K562 (cell line): Measurements from ENCODE around the gene LEUTX. TPM values are rescaled to one million over a fixed set of nuclear protein-coding genes. Genes with fewer than 3 reads are reported as not detected.

Experiments used
- BRF1 ChIP-seq: IDR thresholded peaks from 3 replicates; pipeline ENCODE4 v1.6.1; 2011; ENCODE audit warnings: borderline replicate concordance, mild to moderate bottlenecking; ENCODE audit not compliant: insufficient read length; ENCODE audit errors: extremely low read depth
- ERF ChIP-seq: fragments of 450-650 bp; formaldehyde crosslinking; IDR thresholded peaks from 2 replicates; pipeline ENCODE4 v1.4.0; 2020; ENCODE audit warnings: mild to moderate bottlenecking, mixed read lengths
- EZH2 ChIP-seq: IDR thresholded peaks from 2 replicates; pipeline ENCODE4 v1.6.1; 2012; ENCODE audit warnings: low read depth, mild to moderate bottlenecking, inconsistent platforms, low read length, borderline replicate concordance
- GABPB2 ChIP-seq: fragments of 250-450 bp; sonication (Bioruptor Pico); conservative IDR thresholded peaks from 2 replicates; pipeline ENCODE4 v1.5.1; 2021; ENCODE audit warnings: mild to moderate bottlenecking
- HDAC2 ChIP-seq: fragments of 450-650 bp; IDR thresholded peaks from 2 replicates; pipeline ENCODE4 v1.6.1; 2016; ENCODE audit warnings: mild to moderate bottlenecking
- HNRNPLL ChIP-seq: fragments of 200-400 bp; formaldehyde crosslinking; IDR thresholded peaks from 2 replicates; pipeline ENCODE4 v1.6.1; 2017; ENCODE audit warnings: low read length, low read depth, mild to moderate bottlenecking; ENCODE audit not compliant: poor library complexity, severe bottlenecking
- KLF13 ChIP-seq: fragments of 450-650 bp; IDR thresholded peaks from 2 replicates; pipeline ENCODE4 v1.6.1; 2016; ENCODE audit warnings: missing genetic modification characterization, low read depth, mild to moderate bottlenecking, missing compliant biosample characterization, moderate library complexity, borderline replicate concordance
- NCOA6 ChIP-seq: fragments of 450-650 bp; IDR thresholded peaks from 2 replicates; pipeline ENCODE4 v1.6.1; 2017; ENCODE audit warnings: mild to moderate bottlenecking
- OTX1 ChIP-seq: fragments of 450-650 bp; formaldehyde crosslinking; IDR thresholded peaks from 2 replicates; pipeline ENCODE4 v1.4.0; 2022; ENCODE audit warnings: mild to moderate bottlenecking
- RBM17 ChIP-seq: fragments of 200-400 bp; formaldehyde crosslinking; IDR thresholded peaks from 2 replicates; pipeline ENCODE4 v1.6.1; 2017; ENCODE audit warnings: low read depth, mild to moderate bottlenecking, low read length, borderline replicate concordance
- RCOR1 ChIP-seq, 2 experiments: IDR thresholded peaks; 2 replicates each; pipeline ENCODE4 v1.6.1; 2012; ENCODE audit warnings: low read depth in 2 of 2, low read length in 2 of 2, borderline replicate concordance in 1 of 2, improper control_type of control experiment in 1 of 2
- TCF7 ChIP-seq: sonication (generic); IDR thresholded peaks from 2 replicates; pipeline ENCODE4 v1.6.1; 2016; ENCODE audit warnings: antibody characterized with exemption, borderline replicate concordance
- ZNF165 ChIP-seq: fragments of 250-450 bp; sonication (Bioruptor Pico); IDR thresholded peaks from 2 replicates; pipeline ENCODE4 v1.4.0; 2020; ENCODE audit warnings: borderline replicate concordance
- polyA plus RNA-seq, 8 experiments: library from polyadenylated mRNA; depleted of rRNA in 4 of 8; stranded (reverse) in 5 of 8; unstranded in 3 of 8; fragments of >200 nt; fragmentation: Nextera tagmentation in 2 of 8; fragmentation: Illumina TruSeq in 1 of 8; extraction: Ambion mirVana in 2 of 8; extraction: Trizol in 1 of 8; gene quantifications; 2 replicates each; pipeline versions ENCODE4 v1.2.1 to v1.2.3, GENCODE V29; 2011 to 2014; ENCODE audit warnings: inconsistent platforms in 1 of 8, missing spikeins in 1 of 8
- total RNA-seq, 7 experiments: library from RNA; depleted of rRNA in 6 of 7; stranded (reverse); fragments of >200 nt in 6 of 7; fragmentation: Illumina TruSeq in 2 of 7; extraction: Trizol in 2 of 7; gene quantifications; 2 replicates each; pipeline versions ENCODE4 v1.2.1 to v1.2.3, GENCODE V29; 2011 to 2021; ENCODE audit warnings: low replicate concordance in 1 of 7
- TF ChIP-seq, protein P1 (sequence below): fragments of 450-650 bp; IDR thresholded peaks from 2 replicates; pipeline ENCODE4 v1.6.1; 2017; ENCODE audit warnings: antibody characterized with exemption
- TF ChIP-seq, protein P2 (sequence below), 2 experiments: IDR thresholded peaks; 2 replicates each; pipeline ENCODE4 v1.6.1; 2012; ENCODE audit warnings: improper control_type of control experiment in 2 of 2, low read depth in 2 of 2, low read length in 2 of 2, borderline replicate concordance in 1 of 2
- TF ChIP-seq, protein P3 (sequence below): fragments of 450-650 bp; formaldehyde crosslinking; IDR thresholded peaks from 2 replicates; pipeline ENCODE4 v1.4.0; 2020; ENCODE audit warnings: mild to moderate bottlenecking
- TF ChIP-seq, protein P4 (sequence below): fragments of 450-650 bp; formaldehyde crosslinking; IDR thresholded peaks from 2 replicates; pipeline ENCODE4 v1.4.0; 2020; ENCODE audit warnings: mild to moderate bottlenecking, mixed read lengths
- TF ChIP-seq, protein P5 (sequence below): fragments of 450-650 bp; IDR thresholded peaks from 2 replicates; pipeline ENCODE4 v1.6.1; 2016; ENCODE audit warnings: low read depth, mild to moderate bottlenecking, moderate library complexity

The LEUTX gene
- total and polyA plus RNA-seq, 9 of the 15 experiments (the other 6 are each of a cell fraction or from before 2014, with no cell fraction given) = not detected

DNA sequence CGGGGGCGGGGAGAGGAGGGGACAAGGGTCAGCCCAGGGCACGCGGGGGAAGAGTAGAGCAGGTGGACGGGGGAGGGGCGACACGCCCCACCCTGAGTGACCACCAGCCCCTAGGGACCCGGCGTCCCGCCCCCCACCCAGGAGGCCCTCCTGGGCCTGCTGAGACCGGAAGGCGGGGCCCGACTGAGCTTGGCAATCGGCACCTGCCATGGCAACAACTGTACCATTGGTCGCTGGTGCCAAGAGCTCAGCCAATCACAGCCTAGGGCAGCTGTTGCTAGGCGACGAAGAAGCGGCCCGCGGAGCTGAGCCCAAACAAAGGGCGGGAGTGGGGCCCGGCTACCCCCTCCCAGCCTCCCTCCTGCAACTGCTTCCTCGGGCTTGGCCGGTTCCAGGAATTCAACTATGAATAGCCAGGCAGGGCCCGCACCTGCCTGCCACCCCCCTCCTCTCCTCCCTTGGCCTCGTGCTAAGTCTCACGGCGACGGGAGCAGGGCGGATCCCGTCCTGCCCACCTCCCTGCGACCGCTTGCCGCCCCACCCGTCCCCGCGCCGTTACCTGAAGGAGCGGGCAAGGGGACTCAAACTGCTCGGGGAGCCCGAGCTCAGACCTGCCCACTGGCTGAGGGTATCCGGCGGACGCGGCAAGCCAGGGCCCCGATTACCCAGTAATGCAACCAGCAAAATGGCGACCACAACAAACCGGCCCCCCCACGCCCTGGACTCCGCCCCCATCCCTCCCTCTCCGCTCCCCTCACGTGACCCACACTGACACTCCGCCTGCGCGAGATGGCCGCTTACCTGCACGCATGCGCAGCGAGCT, 55.0 kb downstream of the LEUTX start, which contains the start of gene DYRK1B (continued):
- TF ChIP-seq, protein P1, sequence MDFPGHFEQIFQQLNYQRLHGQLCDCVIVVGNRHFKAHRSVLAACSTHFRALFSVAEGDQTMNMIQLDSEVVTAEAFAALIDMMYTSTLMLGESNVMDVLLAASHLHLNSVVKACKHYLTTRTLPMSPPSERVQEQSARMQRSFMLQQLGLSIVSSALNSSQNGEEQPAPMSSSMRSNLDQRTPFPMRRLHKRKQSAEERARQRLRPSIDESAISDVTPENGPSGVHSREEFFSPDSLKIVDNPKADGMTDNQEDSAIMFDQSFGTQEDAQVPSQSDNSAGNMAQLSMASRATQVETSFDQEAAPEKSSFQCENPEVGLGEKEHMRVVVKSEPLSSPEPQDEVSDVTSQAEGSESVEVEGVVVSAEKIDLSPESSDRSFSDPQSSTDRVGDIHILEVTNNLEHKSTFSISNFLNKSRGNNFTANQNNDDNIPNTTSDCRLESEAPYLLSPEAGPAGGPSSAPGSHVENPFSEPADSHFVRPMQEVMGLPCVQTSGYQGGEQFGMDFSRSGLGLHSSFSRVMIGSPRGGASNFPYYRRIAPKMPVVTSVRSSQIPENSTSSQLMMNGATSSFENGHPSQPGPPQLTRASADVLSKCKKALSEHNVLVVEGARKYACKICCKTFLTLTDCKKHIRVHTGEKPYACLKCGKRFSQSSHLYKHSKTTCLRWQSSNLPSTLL = no peak
- no peak for TF ChIP-seq RBM17
- no peak for TF ChIP-seq NCOA6
- no peak for TF ChIP-seq ZNF165
- TF ChIP-seq, protein P2, sequence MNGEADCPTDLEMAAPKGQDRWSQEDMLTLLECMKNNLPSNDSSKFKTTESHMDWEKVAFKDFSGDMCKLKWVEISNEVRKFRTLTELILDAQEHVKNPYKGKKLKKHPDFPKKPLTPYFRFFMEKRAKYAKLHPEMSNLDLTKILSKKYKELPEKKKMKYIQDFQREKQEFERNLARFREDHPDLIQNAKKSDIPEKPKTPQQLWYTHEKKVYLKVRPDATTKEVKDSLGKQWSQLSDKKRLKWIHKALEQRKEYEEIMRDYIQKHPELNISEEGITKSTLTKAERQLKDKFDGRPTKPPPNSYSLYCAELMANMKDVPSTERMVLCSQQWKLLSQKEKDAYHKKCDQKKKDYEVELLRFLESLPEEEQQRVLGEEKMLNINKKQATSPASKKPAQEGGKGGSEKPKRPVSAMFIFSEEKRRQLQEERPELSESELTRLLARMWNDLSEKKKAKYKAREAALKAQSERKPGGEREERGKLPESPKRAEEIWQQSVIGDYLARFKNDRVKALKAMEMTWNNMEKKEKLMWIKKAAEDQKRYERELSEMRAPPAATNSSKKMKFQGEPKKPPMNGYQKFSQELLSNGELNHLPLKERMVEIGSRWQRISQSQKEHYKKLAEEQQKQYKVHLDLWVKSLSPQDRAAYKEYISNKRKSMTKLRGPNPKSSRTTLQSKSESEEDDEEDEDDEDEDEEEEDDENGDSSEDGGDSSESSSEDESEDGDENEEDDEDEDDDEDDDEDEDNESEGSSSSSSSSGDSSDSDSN (IDR thresholded peaks at IDR 0.05; ENCODE audit: borderline replicate concordance in 1 of 2, low read depth in 2 of 2, low read length in 2 of 2) = no peak
- TF ChIP-seq, protein P3, sequence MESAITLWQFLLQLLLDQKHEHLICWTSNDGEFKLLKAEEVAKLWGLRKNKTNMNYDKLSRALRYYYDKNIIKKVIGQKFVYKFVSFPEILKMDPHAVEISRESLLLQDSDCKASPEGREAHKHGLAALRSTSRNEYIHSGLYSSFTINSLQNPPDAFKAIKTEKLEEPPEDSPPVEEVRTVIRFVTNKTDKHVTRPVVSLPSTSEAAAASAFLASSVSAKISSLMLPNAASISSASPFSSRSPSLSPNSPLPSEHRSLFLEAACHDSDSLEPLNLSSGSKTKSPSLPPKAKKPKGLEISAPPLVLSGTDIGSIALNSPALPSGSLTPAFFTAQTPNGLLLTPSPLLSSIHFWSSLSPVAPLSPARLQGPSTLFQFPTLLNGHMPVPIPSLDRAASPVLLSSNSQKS = no peak
- no peak for TF ChIP-seq TCF7
- peak; percentile 72; the same call in 1 of the 2 replicates for TF ChIP-seq KLF13 (tag)
- TF ChIP-seq, protein P4, sequence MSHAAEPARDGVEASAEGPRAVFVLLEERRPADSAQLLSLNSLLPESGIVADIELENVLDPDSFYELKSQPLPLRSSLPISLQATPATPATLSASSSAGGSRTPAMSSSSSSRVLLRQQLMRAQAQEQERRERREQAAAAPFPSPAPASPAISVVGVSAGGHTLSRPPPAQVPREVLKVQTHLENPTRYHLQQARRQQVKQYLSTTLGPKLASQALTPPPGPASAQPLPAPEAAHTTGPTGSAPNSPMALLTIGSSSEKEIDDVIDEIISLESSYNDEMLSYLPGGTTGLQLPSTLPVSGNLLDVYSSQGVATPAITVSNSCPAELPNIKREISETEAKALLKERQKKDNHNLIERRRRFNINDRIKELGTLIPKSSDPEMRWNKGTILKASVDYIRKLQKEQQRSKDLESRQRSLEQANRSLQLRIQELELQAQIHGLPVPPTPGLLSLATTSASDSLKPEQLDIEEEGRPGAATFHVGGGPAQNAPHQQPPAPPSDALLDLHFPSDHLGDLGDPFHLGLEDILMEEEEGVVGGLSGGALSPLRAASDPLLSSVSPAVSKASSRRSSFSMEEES = peak; percentile 95
- no peak for TF ChIP-seq GABPB2 (CRISPR knock-in tag)
- TF ChIP-seq OTX1 = peak; percentile 86
- peak in 1 of 2 experiments; percentile 45; a peak in 1 of 4 replicates for TF ChIP-seq RCOR1 (IDR thresholded peaks at IDR 0.05; ENCODE audit: borderline replicate concordance in 1 of 2, low read depth in 2 of 2, low read length in 2 of 2)
- no peak for TF ChIP-seq BRF1
- no peak; the same call in 1 of the 2 replicates for TF ChIP-seq ERF
- no peak for TF ChIP-seq EZH2
- peak; percentile 86 for TF ChIP-seq HDAC2
- TF ChIP-seq, protein P5, sequence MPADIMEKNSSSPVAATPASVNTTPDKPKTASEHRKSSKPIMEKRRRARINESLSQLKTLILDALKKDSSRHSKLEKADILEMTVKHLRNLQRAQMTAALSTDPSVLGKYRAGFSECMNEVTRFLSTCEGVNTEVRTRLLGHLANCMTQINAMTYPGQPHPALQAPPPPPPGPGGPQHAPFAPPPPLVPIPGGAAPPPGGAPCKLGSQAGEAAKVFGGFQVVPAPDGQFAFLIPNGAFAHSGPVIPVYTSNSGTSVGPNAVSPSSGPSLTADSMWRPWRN = no peak
- TF ChIP-seq HNRNPLL = no peak
